Naive B cell (primary cell): ENCODE results near the gene F10. TPM values are rescaled to one million over a fixed set of nuclear protein-coding genes. Genes with fewer than 3 reads are reported as not detected.
A peak's percentile ranks its signal among the peaks of the same experiment; 100 is the strongest.

Experiments used
- ATAC-seq, 2 donors: fragments of 150-1000 bp; cut with Tn5 transposase; 2 replicates each; pipeline ENCODE4 v1.10.0; 2021; ENCODE audit warnings: low read depth in 2 of 2, mild to moderate bottlenecking in 2 of 2, moderate library complexity in 2 of 2
- DNase-seq: peaks from one replicate; pipeline ENCODE4 v3.0.0; 2022
- H3K27ac Mint-ChIP-seq, 6 donors: one replicate each; pipeline ENCODE4 v1.8.0; 2020 to 2022; ENCODE audit warnings: mild to moderate bottlenecking in 6 of 6, mixed read lengths in 6 of 6, moderate library complexity in 5 of 6, inconsistent platforms in 2 of 6
- H3K27me3 Mint-ChIP-seq, 3 donors: one replicate each; pipeline ENCODE4 v1.8.0; 2021 to 2022; ENCODE audit warnings: mixed read lengths in 3 of 3, mild to moderate bottlenecking in 1 of 3
- H3K36me3 Mint-ChIP-seq, 2 donors: one replicate each; pipeline ENCODE4 v1.8.0; 2020 to 2022; ENCODE audit warnings: mixed read lengths in 2 of 2, inconsistent platforms in 1 of 2, mild to moderate bottlenecking in 1 of 2
- H3K4me1 Mint-ChIP-seq, 3 donors: one replicate each; pipeline ENCODE4 v1.8.0; 2020 to 2022; ENCODE audit warnings: mixed read lengths in 3 of 3, inconsistent platforms in 1 of 3, mild to moderate bottlenecking in 1 of 3, moderate library complexity in 1 of 3
- H3K4me3 Mint-ChIP-seq, 8 donors: one replicate each; pipeline ENCODE4 v1.8.0; 2020 to 2022; ENCODE audit warnings: mild to moderate bottlenecking in 8 of 8, mixed read lengths in 8 of 8, moderate library complexity in 8 of 8, inconsistent platforms in 2 of 8
- H3K9me3 Mint-ChIP-seq, 7 donors: one replicate each; pipeline ENCODE4 v1.8.0; 2020 to 2022; ENCODE audit warnings: mixed read lengths in 7 of 7, mild to moderate bottlenecking in 5 of 7, inconsistent platforms in 2 of 7, moderate library complexity in 1 of 7
- polyA plus RNA-seq, 6 donors: library from polyadenylated mRNA; unstranded; fragments of 300-500 nt; fragmentation: Illumina TruSeq; gene quantifications; one replicate each; pipeline ENCODE4 v1.2.3, GENCODE V29; 2021; ENCODE audit warnings: low read depth in 6 of 6

Gene F10
- polyA plus RNA-seq, 6 donors from 2014 or later, result not detected

DNA sequence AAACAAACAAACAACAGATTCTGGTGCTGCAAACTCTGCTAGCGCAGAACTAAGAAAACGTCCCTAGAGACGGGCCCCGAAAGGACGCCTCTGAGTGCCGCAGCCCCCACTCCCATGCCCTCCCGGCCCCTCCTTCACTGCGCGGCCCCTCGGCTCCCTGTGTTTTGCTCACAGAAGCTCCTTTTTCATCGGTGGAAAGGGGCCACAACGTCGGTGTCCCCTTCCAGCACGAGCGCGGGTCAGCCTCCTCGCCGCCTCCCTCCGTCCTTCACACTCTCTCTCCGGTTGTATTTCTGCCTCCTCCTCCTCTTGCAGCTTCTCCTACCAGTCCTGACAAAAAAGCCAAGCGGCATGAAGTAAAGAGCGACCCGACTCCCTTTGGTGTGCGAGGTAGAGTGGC, 31.8 kb upstream of the F10 start:
- no peak for ATAC-seq
- Mint-ChIP-seq H3K4me1 (no peaks in the 10 kb centered on the region), H3K27ac (peak overlapping the region in 2 of 6 donors; percentile 76 to 93), H3K27me3 (no peaks in the 10 kb centered on the region), H3K4me3 (no peak overlapping the region), H3K36me3 (peaks cover 0 to 10% of the 10 kb centered on the region in 2 donors), H3K9me3 (no peaks in the 10 kb centered on the region)
- DNase-seq, result no peak

DNA sequence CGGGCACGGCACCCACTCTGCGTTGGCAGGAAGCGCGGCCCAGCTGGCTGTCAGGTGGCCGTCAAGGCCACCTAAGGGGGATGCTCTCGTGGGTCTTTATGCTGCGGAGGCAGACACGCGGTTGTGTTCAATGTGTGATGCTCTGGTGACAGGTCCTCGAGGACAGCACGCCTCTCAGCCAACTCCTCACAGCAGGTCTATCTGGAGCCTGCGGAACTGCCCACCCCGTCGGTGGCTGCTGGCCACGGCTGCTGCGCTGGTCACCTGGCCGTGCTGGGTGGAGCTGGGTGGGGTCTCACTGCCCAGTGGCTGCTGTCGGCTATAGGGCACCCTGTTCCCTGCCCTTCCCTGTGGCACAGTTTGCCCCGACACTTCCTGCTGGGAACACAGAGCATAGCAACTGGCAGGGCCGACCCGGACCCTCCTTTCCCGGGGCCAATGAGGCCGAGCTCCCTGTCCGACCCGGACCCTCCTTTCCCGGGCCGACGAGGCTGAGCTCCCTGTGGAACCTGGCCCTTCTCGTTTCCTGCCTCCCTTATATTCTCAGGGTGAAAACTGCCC, 31.3 kb upstream of the F10 start:
- H3K9me3 Mint-ChIP-seq, result no peaks in the 10 kb centered on the region
- DNase-seq, result no peak
- H3K27ac Mint-ChIP-seq, result peak overlapping the region in 2 of 6 donors; percentile 76 to 93
- H3K36me3 Mint-ChIP-seq, result peaks cover 0 to 10% of the 10 kb centered on the region in 2 donors
- ATAC-seq, result no peak
- no peaks in the 10 kb centered on the region for H3K27me3 Mint-ChIP-seq
- no peaks in the 10 kb centered on the region for H3K4me1 Mint-ChIP-seq
- no peak overlapping the region for H3K4me3 Mint-ChIP-seq

DNA sequence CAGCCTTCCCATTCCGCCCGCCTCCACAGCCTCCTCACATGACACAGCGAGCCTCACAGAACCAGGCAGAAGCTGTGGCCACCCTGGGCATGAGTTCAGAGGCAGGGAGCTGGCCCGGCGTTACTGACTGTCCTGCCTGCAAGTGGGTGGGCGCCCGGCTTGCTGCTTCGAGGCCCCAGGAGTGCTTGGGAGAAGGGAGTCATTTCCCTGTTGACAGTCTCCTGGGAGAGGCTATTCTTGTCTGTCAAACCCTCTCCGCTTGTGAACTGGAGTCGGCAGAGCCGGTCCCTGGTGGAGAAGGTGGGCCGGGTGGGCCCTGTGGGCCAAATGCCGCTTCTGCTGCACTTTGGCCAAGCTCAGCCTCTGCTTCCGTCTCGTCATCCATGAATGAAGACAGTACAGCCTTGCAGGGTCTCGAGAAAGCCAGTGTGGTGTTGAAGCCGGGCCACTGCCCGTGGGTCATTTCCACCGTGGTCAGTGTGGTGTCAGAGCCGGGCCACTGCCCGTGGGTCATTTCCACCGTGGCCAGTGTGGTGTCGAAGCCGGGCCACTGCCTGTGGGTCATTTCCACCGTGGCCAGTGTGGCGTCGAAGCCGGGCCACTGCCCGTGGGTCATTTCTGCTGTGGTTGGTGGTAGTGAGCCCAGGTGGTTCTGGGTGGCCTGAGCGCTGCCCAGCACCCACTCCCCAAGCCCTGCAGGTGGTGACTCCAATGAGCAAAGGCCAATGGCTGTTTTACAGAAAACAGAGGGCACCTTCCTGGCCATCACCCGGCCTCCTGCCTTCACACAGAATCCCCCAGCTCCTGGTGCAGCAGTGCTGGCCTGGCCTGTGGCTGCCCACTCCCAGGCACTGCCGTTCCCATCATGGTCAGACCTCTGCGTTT, 30.5 kb upstream of the F10 start:
- H3K27me3 Mint-ChIP-seq, result no peaks in the 10 kb centered on the region
- H3K36me3 Mint-ChIP-seq, result peaks cover 0 to 10% of the 10 kb centered on the region in 2 donors
- no peak for ATAC-seq
- H3K27ac Mint-ChIP-seq, result no peak overlapping the region
- no peaks in the 10 kb centered on the region for H3K4me1 Mint-ChIP-seq
- H3K4me3 Mint-ChIP-seq, result no peak overlapping the region
- no peak for DNase-seq
- H3K9me3 Mint-ChIP-seq, result no peaks in the 10 kb centered on the region

DNA sequence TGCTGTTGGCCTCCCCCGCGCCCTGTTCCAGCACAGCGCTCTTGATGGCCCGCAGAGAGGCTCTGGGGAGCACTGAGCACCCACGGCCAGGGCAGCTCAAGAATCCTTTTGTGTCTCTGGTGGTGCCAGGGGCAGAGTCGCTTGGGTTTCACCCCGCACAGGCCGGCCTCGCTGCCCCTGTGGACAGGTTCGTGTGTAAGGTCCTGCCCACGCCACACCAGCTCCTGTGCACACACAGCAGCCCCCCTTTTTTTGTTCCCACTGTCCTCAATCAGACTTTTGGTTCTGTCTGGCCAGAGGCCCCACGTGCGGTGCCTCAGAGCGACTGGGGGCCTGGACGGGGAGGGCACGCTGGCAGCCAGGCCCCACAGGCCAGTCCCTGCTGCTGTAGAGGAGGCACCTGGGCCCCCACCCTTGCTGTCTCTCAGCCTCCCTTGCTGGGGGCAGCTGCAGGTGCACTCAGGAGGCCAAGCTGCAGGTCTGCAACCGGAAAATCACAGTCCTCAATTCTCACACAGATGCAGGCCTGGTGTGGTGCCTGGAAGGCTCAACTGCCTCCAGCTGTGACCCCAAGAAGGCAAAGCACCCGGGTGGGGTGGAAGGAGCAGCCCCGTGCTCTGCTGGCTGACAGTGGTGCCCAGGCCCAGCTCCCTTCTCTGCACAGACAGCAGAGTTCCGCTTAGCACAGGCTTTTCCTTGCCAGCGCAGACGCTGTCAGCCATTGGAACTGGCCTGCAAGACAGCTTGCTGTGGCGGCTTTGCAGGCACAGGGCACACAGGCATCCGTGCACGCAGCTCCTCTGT, 29.6 kb upstream of the F10 start:
- Mint-ChIP-seq H3K27me3 (no peaks in the 10 kb centered on the region), H3K4me1 (no peaks in the 10 kb centered on the region), H3K27ac (no peak overlapping the region), H3K4me3 (no peak overlapping the region), H3K9me3 (no peaks in the 10 kb centered on the region), H3K36me3 (peaks cover 0 to 10% of the 10 kb centered on the region in 2 donors)
- DNase-seq (no peak), ATAC-seq (no peak)

GRCh38 chr13:113093580-113094409, 28.8 kb upstream of the F10 start:
- ATAC-seq (no peak), DNase-seq (no peak)
- no peak overlapping the region for H3K27ac Mint-ChIP-seq
- no peaks in the 10 kb centered on the region for H3K4me1 Mint-ChIP-seq
- no peaks in the 10 kb centered on the region for H3K9me3 Mint-ChIP-seq
- H3K4me3 Mint-ChIP-seq, result no peak overlapping the region
- H3K27me3 Mint-ChIP-seq, result no peaks in the 10 kb centered on the region
- peaks cover 5 to 18% of the 10 kb centered on the region in 2 donors for H3K36me3 Mint-ChIP-seq

DNA sequence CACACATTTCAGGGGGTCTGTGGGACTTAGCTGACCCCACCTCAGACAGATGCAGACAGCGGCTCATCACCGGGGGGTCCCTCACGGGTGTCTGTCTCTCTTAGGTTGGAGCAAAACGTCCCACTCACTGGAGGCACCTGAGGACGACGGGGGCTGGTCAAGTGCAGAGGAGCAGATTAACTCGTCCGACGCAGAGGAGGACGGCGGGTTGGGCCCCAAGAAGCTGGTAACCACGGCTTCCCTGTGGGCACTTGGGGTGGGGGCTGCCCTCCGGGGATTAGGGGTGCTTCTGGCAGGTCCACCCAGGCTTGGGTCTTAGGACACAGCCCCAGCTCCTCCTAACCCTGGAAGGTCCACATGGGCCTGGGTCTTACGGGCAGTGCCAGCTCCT, 28.2 kb upstream of the F10 start:
- Mint-ChIP-seq H3K4me3 (no peak overlapping the region), H3K27me3 (no peaks in the 10 kb centered on the region), H3K27ac (no peak overlapping the region), H3K9me3 (no peaks in the 10 kb centered on the region), H3K36me3 (peaks cover 7 to 19% of the 10 kb centered on the region in 2 donors), H3K4me1 (no peaks in the 10 kb centered on the region)
- ATAC-seq (no peak), DNase-seq (no peak)

DNA sequence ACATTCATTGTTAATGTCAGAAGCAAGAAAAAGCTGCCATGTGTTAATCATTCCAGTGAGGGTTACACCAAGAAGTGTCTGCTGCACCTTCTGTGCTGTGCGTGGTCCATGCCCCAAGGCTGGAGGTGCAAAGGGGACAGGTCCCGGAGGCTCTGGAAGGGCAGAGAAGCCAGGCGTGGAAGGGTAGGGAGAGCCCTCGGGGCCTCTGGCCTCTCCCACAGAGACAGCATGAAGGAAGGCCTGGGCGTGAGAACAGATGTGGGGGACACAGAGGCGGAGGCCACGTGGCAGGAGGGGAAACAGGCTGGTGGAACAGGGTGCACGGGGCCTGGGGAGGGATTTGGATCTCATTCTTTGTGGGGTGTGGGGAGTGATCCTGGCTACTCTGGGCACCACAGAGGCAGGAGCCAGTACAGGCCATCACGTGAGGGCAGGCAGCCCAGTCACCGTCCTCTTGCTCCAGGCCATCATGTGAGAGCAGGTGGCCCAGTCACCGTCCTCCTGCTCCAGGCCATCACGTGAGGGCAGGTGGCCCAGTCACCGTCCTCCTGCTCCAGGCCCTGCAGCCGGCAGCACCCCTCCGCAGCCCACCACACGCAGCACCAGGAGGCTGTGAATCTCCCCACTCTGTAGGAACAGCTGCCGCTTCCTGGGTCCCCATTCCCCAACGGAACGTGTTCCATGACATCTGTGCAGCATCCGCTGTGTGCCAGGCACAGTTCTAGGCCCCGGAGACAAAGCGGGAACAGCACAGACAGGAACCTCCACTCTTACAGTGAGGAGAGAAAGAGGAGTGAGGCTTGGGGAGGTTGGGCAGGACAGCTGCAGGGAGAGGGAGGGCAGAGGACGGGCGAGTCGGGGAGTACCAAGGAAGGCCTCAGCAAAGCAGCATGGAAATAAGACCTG, 27.2 kb upstream of the F10 start:
- ATAC-seq, result no peak
- no peaks in the 10 kb centered on the region for H3K9me3 Mint-ChIP-seq

GRCh38 chr13:113096052-113096744, 26.4 kb upstream of the F10 start:
- peak overlapping the region in 1 of 8 donors; percentile 29 for H3K4me3 Mint-ChIP-seq
- no peak for ATAC-seq
- H3K27me3 Mint-ChIP-seq, result no peaks in the 10 kb centered on the region
- no peak overlapping the region for H3K27ac Mint-ChIP-seq
- no peak for DNase-seq
- H3K36me3 Mint-ChIP-seq, result peaks cover 7 to 19% of the 10 kb centered on the region in 2 donors
- H3K4me1 Mint-ChIP-seq, result no peaks in the 10 kb centered on the region
- no peaks in the 10 kb centered on the region for H3K9me3 Mint-ChIP-seq

More for the DNA sequence above, 27.2 kb upstream of the F10 start:
- no peaks in the 10 kb centered on the region for H3K4me1 Mint-ChIP-seq
- peak overlapping the region in 1 of 8 donors; percentile 29 for H3K4me3 Mint-ChIP-seq
- peaks cover 7 to 19% of the 10 kb centered on the region in 2 donors for H3K36me3 Mint-ChIP-seq
- peak overlapping the region in 1 of 6 donors; percentile 20 for H3K27ac Mint-ChIP-seq
- DNase-seq, result no peak
- H3K27me3 Mint-ChIP-seq, result no peaks in the 10 kb centered on the region

DNA sequence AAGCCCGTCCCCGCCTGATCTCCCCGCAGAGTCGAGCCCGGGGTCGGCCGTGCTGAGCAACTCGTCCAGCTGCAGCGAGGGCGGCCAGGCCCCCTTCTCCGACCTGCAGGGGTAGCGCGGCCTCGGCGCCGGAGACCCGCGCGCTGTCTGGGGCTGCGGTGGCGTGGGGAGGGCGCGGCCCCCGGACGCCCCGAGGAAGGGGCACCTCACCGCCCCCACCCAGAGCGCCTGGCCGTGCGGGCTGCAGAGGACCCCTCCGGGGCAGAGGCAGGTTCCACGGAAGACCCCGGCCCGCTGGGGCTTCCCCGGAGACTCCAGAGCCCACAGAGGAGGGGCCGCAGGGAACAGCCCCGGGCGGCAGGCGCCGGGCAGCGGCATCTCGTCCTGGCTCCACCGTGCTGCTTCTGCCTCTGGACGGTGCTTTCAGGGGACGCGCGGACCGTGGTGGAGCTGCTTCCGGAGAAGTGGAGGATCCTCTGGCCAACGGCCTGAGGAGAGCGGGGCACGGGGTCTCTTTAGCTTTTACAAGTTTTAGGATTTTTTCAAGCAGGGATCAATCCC, 25.8 kb upstream of the F10 start:
- no peaks in the 10 kb centered on the region for H3K27me3 Mint-ChIP-seq

DNA sequence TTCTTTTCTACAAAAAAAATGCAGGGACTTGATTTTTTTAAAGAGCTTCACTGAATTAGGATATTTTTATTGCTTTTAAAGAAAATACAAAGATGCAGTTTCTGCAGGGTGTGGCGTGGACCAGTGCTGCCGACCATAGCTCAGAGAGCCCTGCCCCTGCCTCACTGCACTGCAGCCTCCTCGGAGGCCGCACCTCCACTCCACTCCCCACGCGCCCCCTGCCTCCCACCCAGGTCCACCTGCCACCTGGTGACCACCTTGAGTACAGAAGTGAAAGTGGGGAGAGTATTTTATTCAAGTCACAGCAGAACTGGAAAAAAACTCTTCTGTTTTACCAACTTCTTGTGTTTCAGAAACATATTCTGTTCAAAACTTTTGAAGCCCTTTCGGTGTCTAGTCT, 24.9 kb upstream of the F10 start:
- H3K27me3 Mint-ChIP-seq, result peaks cover 0 to 1% (median 0%) of the 10 kb centered on the region in 3 donors
- ATAC-seq (no peak), DNase-seq (no peak)
- H3K4me1 Mint-ChIP-seq, result no peaks in the 10 kb centered on the region
- no peak overlapping the region for H3K4me3 Mint-ChIP-seq
- H3K9me3 Mint-ChIP-seq, result no peaks in the 10 kb centered on the region
- peaks cover 7 to 19% of the 10 kb centered on the region in 2 donors for H3K36me3 Mint-ChIP-seq
- H3K27ac Mint-ChIP-seq, result no peak overlapping the region

More for the DNA sequence above, 25.8 kb upstream of the F10 start:
- Mint-ChIP-seq H3K36me3 (peaks cover 7 to 19% of the 10 kb centered on the region in 2 donors), H3K4me3 (no peak overlapping the region), H3K27ac (no peak overlapping the region), H3K9me3 (no peaks in the 10 kb centered on the region), H3K4me1 (no peaks in the 10 kb centered on the region)
- DNase-seq (no peak), ATAC-seq (no peak)

- H3K27me3 Mint-ChIP-seq, result peaks cover 0 to 5% (median 0%) of the 10 kb centered on the region in 3 donors
- no peaks in the 10 kb centered on the region for H3K9me3 Mint-ChIP-seq
- H3K36me3 Mint-ChIP-seq, result peaks cover 7 to 19% of the 10 kb centered on the region in 2 donors
- no peak for DNase-seq
- peak overlapping the region in 2 of 6 donors; percentile 37 to 42 for H3K27ac Mint-ChIP-seq
- no peak for ATAC-seq
- no peak overlapping the region for H3K4me3 Mint-ChIP-seq
- H3K4me1 Mint-ChIP-seq, result no peaks in the 10 kb centered on the region
Observed at GRCh38 chr13:113098162-113098732, 24.4 kb upstream of the F10 start.
